ENCODE results near the gene NR2E3.
A peak's percentile ranks its signal among the peaks of the same experiment; 100 is the strongest.

Gene NR2E3

GRCh38 chr15:71809346-71809745 is 1.0 kb upstream of the NR2E3 start:
- Mint-ChIP-seq H3K4me1 (peaks cover 58% of the 10 kb centered on the region), H3K27me3 (ENCODE audit: low read depth, poor library complexity) (peaks cover 12% of the 10 kb centered on the region)

DNA sequence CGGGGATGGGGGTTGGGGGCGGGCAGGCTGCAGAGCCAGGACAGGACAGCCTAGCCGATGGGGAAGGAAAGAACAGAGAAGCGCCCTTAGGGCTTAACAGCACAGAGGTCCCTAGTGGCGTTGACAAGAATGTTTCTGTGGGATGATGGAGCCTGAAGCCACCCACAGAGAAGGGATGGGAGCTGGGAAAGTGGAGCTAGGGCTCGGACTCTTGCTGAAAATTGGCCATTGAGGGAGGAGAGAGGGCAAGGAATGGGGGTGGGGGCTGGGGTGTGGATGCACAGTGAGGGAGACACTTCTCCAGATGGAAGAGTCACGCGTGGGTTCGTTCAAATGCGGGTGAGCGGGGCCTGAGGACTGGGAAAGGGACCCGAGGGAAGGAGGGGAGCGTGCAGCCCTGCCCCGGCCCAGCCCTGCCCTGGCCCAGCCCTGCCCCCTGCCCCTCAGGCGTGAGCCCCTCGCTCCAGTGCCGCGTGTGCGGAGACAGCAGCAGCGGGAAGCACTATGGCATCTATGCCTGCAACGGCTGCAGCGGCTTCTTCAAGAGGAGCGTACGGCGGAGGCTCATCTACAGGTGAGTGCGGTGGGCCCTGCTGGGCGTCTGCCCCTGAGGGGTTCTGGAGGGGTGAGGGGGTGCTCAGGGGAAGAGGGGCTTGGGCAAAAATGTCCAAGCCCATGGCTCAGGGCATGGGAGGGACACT is 832 bp downstream of the NR2E3 start:
- H3K9me3 Mint-ChIP-seq, result no peaks in the 10 kb centered on the region
- H3K4me3 Mint-ChIP-seq, result no peak overlapping the region
- TF ChIP-seq CTCF (IDR thresholded peaks at IDR 0.05), result no peak
- peak overlapping the region; percentile 39 for H3K27ac Mint-ChIP-seq
- DNase-seq, result no peak
- H3K36me3 Mint-ChIP-seq (ENCODE audit: low read depth), result no peaks in the 10 kb centered on the region
- H3K4me1 Mint-ChIP-seq, result peaks cover 40% of the 10 kb centered on the region
- peaks cover 12% of the 10 kb centered on the region for H3K27me3 Mint-ChIP-seq (ENCODE audit: low read depth, poor library complexity)

More at GRCh38 chr15:71809346-71809745, 1.0 kb upstream of the NR2E3 start:
- no peak for DNase-seq
- Mint-ChIP-seq H3K9me3 (no peaks in the 10 kb centered on the region), H3K4me3 (no peak overlapping the region), H3K36me3 (ENCODE audit: low read depth) (no peaks in the 10 kb centered on the region), H3K27ac (no peak overlapping the region)
- TF ChIP-seq CTCF (IDR thresholded peaks at IDR 0.05), result no peak

DNA sequence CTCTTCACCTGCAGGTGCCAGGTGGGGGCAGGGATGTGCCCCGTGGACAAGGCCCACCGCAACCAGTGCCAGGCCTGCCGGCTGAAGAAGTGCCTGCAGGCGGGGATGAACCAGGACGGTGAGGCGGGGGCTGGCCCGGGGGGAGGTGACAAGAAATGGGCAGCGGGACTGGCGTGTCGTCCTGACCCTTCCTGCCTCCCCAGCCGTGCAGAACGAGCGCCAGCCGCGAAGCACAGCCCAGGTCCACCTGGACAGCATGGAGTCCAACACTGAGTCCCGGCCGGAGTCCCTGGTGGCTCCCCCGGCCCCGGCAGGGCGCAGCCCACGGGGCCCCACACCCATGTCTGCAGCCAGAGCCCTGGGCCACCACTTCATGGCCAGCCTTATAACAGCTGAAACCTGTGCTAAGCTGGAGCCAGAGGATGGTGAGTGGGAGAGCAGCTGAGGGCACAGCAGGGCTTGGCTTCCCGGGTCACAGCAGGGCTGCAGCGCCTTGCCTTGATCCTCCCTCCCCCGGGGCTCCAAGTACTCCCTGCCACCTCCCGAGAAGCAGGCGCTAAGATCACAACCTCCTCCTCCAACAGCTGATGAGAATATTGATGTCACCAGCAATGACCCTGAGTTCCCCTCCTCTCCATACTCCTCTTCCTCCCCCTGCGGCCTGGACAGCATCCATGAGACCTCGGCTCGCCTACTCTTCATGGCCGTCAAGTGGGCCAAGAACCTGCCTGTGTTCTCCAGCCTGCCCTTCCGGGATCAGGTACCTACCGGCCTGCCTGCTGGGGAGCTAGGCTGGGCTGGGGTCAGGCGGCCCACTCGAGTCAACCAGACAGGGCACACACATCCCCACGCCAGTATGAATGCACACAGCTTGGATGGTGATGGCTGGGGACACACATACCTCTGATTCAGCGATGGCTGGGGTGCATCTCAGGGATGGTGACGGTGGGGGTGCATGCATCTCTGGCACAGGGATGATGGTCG is 1.7 kb downstream of the NR2E3 start:
- no peak for DNase-seq
- Mint-ChIP-seq H3K4me1 (peaks cover 32% of the 10 kb centered on the region), H3K4me3 (no peak overlapping the region), H3K27ac (peak overlapping the region; percentile 79), H3K9me3 (no peaks in the 10 kb centered on the region), H3K27me3 (ENCODE audit: low read depth, poor library complexity) (peaks cover 10% of the 10 kb centered on the region), H3K36me3 (ENCODE audit: low read depth) (no peaks in the 10 kb centered on the region)
- no peak for TF ChIP-seq CTCF (IDR thresholded peaks at IDR 0.05)

DNA sequence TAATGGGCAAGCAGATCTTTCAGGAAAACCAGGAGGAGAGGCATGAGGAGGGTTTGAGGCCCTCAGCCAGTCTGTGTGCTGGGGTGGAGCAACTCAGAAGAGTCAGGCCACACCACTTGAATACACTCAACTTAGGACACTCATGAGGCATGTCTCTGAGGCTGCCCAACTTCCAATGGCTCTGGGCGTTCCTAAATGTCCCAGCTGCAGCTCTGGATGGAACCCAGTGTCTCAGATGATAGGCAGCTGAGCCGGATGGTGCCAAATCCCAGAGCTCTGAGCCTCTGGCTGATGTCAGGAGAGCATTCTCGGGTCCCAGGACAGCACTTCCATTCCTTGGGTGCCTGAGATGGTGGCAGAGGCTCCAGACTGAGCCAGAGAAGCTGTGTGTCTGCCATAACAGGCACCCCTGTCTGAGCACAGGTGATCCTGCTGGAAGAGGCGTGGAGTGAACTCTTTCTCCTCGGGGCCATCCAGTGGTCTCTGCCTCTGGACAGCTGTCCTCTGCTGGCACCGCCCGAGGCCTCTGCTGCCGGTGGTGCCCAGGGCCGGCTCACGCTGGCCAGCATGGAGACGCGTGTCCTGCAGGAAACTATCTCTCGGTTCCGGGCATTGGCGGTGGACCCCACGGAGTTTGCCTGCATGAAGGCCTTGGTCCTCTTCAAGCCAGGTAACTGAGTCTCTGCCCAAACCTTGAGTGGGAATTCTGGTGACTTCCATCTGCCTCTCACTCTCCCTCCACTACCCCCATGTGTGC is 2.8 kb downstream of the NR2E3 start:
- peaks cover 21% of the 10 kb centered on the region for H3K4me1 Mint-ChIP-seq
- H3K27ac Mint-ChIP-seq, result no peak overlapping the region
- no peak for DNase-seq
- H3K4me3 Mint-ChIP-seq, result no peak overlapping the region
- peaks cover 10% of the 10 kb centered on the region for H3K36me3 Mint-ChIP-seq (ENCODE audit: low read depth)
- H3K27me3 Mint-ChIP-seq (ENCODE audit: low read depth, poor library complexity), result peaks cover 5% of the 10 kb centered on the region
- peaks cover 10% of the 10 kb centered on the region for H3K9me3 Mint-ChIP-seq
- no peak for TF ChIP-seq CTCF (IDR thresholded peaks at IDR 0.05)

GRCh38 chr15:71813723-71814470 is 3.5 kb downstream of the NR2E3 start:
- peaks cover 15% of the 10 kb centered on the region for H3K9me3 Mint-ChIP-seq
- peaks cover 16% of the 10 kb centered on the region for H3K36me3 Mint-ChIP-seq (ENCODE audit: low read depth)
- H3K27ac Mint-ChIP-seq, result no peak overlapping the region
- H3K4me3 Mint-ChIP-seq, result no peak overlapping the region
- no peak for DNase-seq
- H3K27me3 Mint-ChIP-seq (ENCODE audit: low read depth, poor library complexity), result peaks cover 3% of the 10 kb centered on the region
- peaks cover 15% of the 10 kb centered on the region for H3K4me1 Mint-ChIP-seq
- no peak for TF ChIP-seq CTCF (IDR thresholded peaks at IDR 0.05)

Data from nephron progenitor cell (in vitro differentiated cells).